ENCODE data around the gene ATP5F1E. TPM values are rescaled to one million over a fixed set of nuclear protein-coding genes. Genes with fewer than 3 reads are reported as not detected.

The ATP5F1E gene
- total RNA-seq, 1 experiment from 2014 or later: 52.7 TPM

DNA sequence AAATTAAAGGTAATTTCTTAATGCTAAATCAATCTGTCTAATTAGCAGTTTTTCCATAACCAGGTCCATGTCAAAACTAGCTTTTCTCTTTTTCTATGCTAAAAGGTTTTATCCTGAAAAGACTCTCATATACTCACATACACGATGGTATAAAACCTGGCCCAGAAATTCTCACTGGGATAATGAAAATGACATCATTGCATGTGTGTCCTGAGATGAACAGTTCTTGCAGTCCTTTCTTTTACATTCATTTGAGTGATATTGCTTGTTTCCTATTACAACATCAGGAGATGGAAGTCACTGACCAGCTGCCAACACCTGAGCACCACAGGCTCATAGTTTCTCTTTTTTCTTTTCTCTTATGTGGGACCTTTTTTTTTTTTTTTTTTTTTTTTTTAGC, 18.3 kb upstream of the ATP5F1E start:
- no peaks in the 10 kb centered on the region for H3K9me3 Mint-ChIP-seq

More for the DNA sequence above, 18.3 kb upstream of the ATP5F1E start:
- DNase-seq: no peak
- Mint-ChIP-seq H3K4me1 (no peaks in the 10 kb centered on the region), H3K36me3 (ENCODE audit: insufficient read depth in 1 of 3, low read depth in 3 of 3) (no peaks in the 10 kb centered on the region), H3K27me3 (ENCODE audit: low read depth) (peaks cover 39% of the 10 kb centered on the region), H3K4me3 (no peak overlapping the region), H3K27ac (no peak overlapping the region)
- Histone ChIP-seq H3K23me2 (ENCODE audit: insufficient read length, low read depth, low read length, poor library complexity, severe bottlenecking) (no peaks in the 10 kb centered on the region), H2AFZ (ENCODE audit: low read length) (no peak overlapping the region), H2BK20ac (ENCODE audit: low read depth, low read length, poor library complexity, severe bottlenecking) (no peak overlapping the region), H2BK120ac (ENCODE audit: low read depth, low read length, poor library complexity, severe bottlenecking) (no peak overlapping the region), H2BK15ac (ENCODE audit: low read depth, low read length) (no peak overlapping the region), H3K79me2 (ENCODE audit: insufficient read depth, low read length) (no peaks in the 10 kb centered on the region), H2AK5ac (ENCODE audit: insufficient read length, low read length) (no peak overlapping the region), H3K4me2 (ENCODE audit: insufficient read depth, insufficient read length, low read length) (no peak overlapping the region), H4K91ac (ENCODE audit: insufficient read length, low read depth, low read length) (no peak overlapping the region), H3K4me1 (ENCODE audit: insufficient read depth, low read length) (0 out of 2 replicates have a peak, but pooled peaks cover 2% of the 10 kb centered on the region), H3K4ac (ENCODE audit: low read depth, low read length) (no peak overlapping the region), H2BK12ac (ENCODE audit: insufficient read length, low read depth, low read length) (no peak overlapping the region), H3K14ac (ENCODE audit: insufficient read depth, low read length) (no peak overlapping the region), H3K9ac (ENCODE audit: extremely low read depth, insufficient read length, low read length) (no peak overlapping the region), H3K23ac (ENCODE audit: insufficient read length, low read depth, low read length) (no peak overlapping the region), H3K18ac (ENCODE audit: insufficient read length, low read depth, low read length) (no peak overlapping the region), H3T11ph (ENCODE audit: low read length) (no peak overlapping the region), H3K56ac (ENCODE audit: insufficient read length, low read depth, low read length) (no peak overlapping the region), H3K27ac (ENCODE audit: insufficient read length, low read depth, low read length) (no peak overlapping the region), H4K5ac (ENCODE audit: insufficient read length, low read depth, low read length) (no peak overlapping the region), H2BK5ac (ENCODE audit: insufficient read length, low read length) (no peak overlapping the region), H4K8ac (replicated peaks; ENCODE audit: insufficient read length, low read depth, low read length) (no peak overlapping the region), H3K9me3 (ENCODE audit: control insufficient read depth, low read depth, low read length) (no peaks in the 10 kb centered on the region), H4K20me1 (ENCODE audit: control insufficient read depth, insufficient read depth, insufficient read length) (no peaks in the 10 kb centered on the region), H3K79me1 (ENCODE audit: insufficient read depth, low read depth, low read length, poor library complexity, severe bottlenecking) (no peaks in the 10 kb centered on the region), H3K27me3 (ENCODE audit: insufficient read depth, low read length) (no peaks in the 10 kb centered on the region)
- WGBS (ENCODE audit: extremely low coverage, insufficient read length, low lambda C conversion rate): no CpG with 5 or more reads among the region's 1 CpG
- TF ChIP-seq, protein P1, sequence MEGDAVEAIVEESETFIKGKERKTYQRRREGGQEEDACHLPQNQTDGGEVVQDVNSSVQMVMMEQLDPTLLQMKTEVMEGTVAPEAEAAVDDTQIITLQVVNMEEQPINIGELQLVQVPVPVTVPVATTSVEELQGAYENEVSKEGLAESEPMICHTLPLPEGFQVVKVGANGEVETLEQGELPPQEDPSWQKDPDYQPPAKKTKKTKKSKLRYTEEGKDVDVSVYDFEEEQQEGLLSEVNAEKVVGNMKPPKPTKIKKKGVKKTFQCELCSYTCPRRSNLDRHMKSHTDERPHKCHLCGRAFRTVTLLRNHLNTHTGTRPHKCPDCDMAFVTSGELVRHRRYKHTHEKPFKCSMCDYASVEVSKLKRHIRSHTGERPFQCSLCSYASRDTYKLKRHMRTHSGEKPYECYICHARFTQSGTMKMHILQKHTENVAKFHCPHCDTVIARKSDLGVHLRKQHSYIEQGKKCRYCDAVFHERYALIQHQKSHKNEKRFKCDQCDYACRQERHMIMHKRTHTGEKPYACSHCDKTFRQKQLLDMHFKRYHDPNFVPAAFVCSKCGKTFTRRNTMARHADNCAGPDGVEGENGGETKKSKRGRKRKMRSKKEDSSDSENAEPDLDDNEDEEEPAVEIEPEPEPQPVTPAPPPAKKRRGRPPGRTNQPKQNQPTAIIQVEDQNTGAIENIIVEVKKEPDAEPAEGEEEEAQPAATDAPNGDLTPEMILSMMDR (conservative IDR thresholded peaks at IDR 0.05): no peak
